IPS DF 19.7 (cell line): ENCODE results near the gene FRMD3.

Experiments
- DNase-seq: peaks from one replicate; pipeline ENCODE4 v3.0.0-alpha.2; 2013; ENCODE audit warnings: low read depth, low spot score

Gene FRMD3

GRCh38 chr9:83433846-83434245, 104.4 kb downstream of the FRMD3 start:
- DNase-seq, result no peak

- no peak for DNase-seq
Observed at GRCh38 chr9:83432877-83433550, 105.2 kb downstream of the FRMD3 start.

- peak; percentile 38 for DNase-seq
Observed at GRCh38 chr9:83432104-83432627, 106.0 kb downstream of the FRMD3 start.

GRCh38 chr9:83431101-83432060, 106.8 kb downstream of the FRMD3 start:
- no peak for DNase-seq

- DNase-seq, result no peak
Observed at GRCh38 chr9:83430681-83431080, 107.5 kb downstream of the FRMD3 start.

GRCh38 chr9:83429229-83429628, 109.0 kb downstream of the FRMD3 start:
- no peak for DNase-seq

GRCh38 chr9:83425240-83425639, 113.0 kb downstream of the FRMD3 start:
- DNase-seq, result no peak

- no peak for DNase-seq
Observed at GRCh38 chr9:83424831-83425230, 113.4 kb downstream of the FRMD3 start.

- no peak for DNase-seq
Observed at GRCh38 chr9:83423815-83424707, 114.1 kb downstream of the FRMD3 start.

GRCh38 chr9:83422527-83422926, 115.7 kb downstream of the FRMD3 start:
- no peak for DNase-seq

- no peak for DNase-seq
Observed at GRCh38 chr9:83420486-83420885, 117.7 kb downstream of the FRMD3 start.

GRCh38 chr9:83419961-83420360, 118.2 kb downstream of the FRMD3 start:
- DNase-seq, result no peak

GRCh38 chr9:83418283-83418682, 119.9 kb downstream of the FRMD3 start:
- no peak for DNase-seq

GRCh38 chr9:83413367-83413766, 124.8 kb downstream of the FRMD3 start:
- DNase-seq, result no peak

GRCh38 chr9:83410701-83411100, 127.5 kb downstream of the FRMD3 start:
- DNase-seq, result no peak

GRCh38 chr9:83406921-83407320, 131.3 kb downstream of the FRMD3 start:
- DNase-seq, result no peak

- DNase-seq, result no peak
Observed at GRCh38 chr9:83405759-83406158, 132.4 kb downstream of the FRMD3 start.

GRCh38 chr9:83403527-83404238, 134.5 kb downstream of the FRMD3 start:
- DNase-seq, result no peak

- DNase-seq, result no peak
Observed at GRCh38 chr9:83401328-83401900, 136.8 kb downstream of the FRMD3 start.

- DNase-seq, result no peak
Observed at GRCh38 chr9:83396813-83397212, 141.4 kb downstream of the FRMD3 start.

- no peak for DNase-seq
Observed at GRCh38 chr9:83396342-83396741, 141.9 kb downstream of the FRMD3 start.
